Muscle of arm (tissue), 12 donors: ENCODE results near the gene OXSR1. TPM values are rescaled to one million over a fixed set of nuclear protein-coding genes. Genes with fewer than 3 reads are reported as not detected.
"Not testable (repeated sequence)": the region's sequence is repeated elsewhere in the genome, so short reads cannot be mapped to it uniquely, and the experiment has no call there.

Experiments
- DNase-seq: peaks from one replicate; pipeline ENCODE4 v3.0.0-alpha.2; 2013
- polyA plus RNA-seq, 12 donors: library from polyadenylated mRNA; unstranded; fragments of 120-200 nt; gene quantifications; one replicate each; pipeline ENCODE4 v1.2.1, GENCODE V29; 2013; ENCODE audit not compliant: insufficient read length in 12 of 12

OXSR1 gene
- polyA plus RNA-seq, 12 donors, result 27.4 to 39.5 (median 37.7) TPM; not detected in 1

- DNase-seq, result no peak
These were observed 39.8 kb upstream of the OXSR1 start for GRCh38 chr3:38125305-38126120.

DNA sequence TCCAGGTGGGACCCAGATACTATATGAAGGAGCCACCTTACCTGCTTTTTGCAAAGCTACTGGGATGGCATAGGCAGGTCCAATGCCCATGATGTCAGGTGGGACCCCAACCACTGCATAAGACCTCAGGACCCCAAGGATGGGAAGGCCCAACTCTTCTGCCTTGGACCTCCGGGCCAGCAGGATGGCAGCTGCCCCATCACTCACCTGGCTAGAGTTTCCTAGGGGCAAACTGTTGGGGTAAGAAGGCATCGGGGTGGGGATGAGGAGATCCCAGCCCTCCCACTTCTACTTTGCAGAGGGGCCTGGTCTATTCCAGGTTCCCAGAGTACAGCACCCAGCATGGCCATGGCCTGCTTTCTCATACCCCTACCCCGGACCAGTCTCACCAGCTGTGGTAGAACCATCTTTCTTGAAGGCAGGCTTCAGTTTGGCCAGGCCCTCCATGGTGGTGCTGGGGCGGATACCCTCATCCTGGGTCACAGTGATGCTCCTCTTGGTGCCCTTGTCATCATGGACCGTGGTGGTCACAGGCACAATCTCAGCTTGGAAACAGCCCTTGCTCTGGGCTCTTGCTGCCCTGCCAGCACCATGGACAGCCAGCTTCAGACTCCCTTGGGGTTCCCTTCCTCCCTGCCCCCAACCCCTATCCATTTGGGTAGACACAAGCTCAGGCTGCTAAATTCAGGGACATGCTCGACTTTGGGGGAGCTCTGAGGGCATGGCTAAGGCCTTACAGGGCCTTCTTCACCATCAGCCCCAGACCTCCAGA is 39.0 kb upstream of the OXSR1 start:
- no peak for DNase-seq

GRCh38 chr3:38127611-38128302 is 37.6 kb upstream of the OXSR1 start:
- DNase-seq, result no peak

- DNase-seq, result no peak
These were observed 37.1 kb upstream of the OXSR1 start for GRCh38 chr3:38128303-38128655.

DNA sequence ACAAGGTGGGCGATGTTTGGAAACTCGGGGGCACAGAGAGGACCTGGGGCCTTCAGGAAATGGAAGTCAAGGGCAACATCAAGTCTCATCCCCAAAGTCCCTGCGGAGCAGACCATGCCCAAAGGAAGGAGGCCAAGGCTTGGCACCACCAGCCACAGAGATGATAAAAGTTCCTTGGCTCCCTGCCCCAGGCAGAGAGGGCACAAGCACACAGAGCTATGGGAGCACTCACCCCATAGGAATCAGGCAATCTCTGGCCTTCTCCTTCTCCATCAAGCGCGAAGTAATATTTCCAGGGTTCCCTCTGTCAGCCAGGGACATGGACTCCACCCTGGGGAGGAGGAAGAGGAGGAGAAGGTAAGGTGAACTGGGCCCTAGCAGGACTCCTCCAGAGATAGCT is 36.3 kb upstream of the OXSR1 start:
- DNase-seq, result no peak

GRCh38 chr3:38130631-38131065 is 34.7 kb upstream of the OXSR1 start:
- no peak for DNase-seq

- no peak for DNase-seq
These were observed 33.5 kb upstream of the OXSR1 start for GRCh38 chr3:38131621-38132369.

DNA sequence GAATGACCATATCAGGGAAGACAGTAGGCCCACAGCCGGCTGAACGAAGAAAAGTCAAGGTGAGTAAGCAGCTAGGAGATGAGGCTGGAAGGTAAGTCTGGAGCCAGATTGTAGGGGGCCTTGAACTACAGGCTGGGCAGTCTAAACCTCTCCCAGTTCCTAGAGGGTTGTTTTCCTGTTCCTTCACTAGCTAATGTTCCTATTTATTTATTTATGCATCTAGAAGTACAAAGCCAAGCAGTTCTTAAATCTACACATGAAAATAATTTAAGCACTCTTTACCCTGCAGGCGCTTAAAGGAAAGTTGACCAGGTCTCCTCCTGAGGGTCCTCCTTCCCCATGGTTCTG is 32.2 kb upstream of the OXSR1 start:
- DNase-seq, result no peak

DNA sequence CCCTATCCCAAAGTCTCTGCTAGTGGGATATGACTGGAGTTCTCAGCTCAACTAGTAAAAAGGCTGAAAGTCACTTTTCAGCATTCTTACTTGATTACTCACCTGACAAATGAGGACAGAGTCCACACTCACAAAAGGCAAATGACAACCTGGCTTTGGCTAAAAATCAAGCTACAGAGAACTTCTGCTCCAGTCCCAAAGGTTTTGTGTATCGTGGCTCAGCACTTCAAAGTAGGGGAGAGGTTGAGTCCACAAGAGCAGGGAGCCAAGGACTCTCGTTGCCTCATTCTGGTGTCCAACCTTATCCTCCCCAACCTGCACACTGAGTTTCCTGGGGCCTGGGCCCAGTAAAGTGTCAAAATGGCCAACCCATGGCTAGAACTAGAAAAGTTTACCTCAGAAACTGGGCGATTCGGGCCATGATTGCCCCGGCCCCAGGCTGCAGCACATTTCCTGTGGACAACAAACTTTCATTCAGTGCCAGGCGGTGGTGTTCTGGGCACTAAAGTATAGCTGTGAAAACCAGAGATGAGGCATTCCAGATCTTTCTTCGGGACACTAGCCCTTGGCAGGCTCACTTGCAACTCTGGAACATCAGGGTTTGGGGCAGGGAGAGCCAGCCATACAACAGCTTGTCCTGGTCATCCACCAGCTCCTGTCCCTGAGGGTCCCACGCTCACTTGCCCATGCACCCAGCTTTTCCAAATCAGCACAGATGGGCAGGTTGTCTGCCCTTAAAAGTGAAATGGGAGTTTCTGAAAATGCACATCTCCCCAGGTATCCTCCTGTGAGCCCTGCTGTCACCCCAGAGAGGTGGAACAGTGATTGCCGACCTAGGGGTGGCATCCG is 31.6 kb upstream of the OXSR1 start:
- DNase-seq, result no peak

GRCh38 chr3:38134517-38135143 is 30.7 kb upstream of the OXSR1 start:
- DNase-seq, result not testable (repeated sequence)

DNA sequence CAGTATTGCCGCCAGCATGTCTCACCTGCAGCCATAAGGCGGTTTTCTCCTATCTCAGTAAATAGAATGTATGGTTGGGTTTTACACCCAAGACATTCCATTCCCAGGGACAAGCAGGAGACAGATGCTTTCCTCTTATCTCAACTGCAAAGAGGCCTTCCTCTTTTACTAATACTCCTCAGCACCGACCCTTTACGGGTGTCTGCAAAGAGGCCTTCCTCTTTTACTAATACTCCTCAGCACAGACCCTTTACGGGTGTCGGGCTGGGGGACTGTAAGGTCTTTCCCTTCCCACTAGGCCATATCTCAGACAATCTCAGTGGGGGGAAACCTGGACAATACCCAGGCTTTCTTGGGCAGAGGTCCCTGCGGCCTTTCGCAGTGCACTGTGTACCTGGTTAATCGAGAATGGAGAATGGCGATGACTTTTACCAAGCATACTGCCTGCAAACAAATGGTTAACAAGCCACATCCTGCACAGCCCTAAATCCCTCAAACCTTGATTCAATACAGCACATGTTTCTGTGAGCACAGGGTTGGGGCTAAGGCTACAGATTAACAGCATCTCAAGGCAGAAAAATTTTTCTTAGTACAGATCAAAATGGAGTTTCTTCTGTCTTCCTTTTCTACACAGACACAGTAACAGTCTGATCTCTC is 29.6 kb upstream of the OXSR1 start:
- DNase-seq, result not testable (repeated sequence)

DNA sequence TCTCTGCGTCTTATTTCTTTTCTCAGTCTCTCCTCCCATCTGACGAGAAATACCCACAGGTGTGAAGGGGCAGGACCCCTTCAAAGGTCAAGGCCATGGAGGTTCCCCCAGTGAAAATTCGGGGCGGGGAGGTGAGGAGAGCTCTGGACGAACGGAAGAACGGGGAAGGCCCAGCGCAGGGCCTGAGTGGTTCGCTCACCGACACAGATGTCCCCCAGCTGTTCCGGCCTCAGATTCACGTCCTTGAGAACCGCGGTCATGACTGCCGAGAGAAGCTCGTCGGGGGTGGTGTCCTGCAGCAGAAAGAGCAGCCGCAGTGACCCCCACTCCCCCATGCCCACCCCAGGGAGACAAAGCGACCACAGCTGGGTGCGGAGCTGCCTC is 29.0 kb upstream of the OXSR1 start:
- DNase-seq, result peak; percentile 14

DNA sequence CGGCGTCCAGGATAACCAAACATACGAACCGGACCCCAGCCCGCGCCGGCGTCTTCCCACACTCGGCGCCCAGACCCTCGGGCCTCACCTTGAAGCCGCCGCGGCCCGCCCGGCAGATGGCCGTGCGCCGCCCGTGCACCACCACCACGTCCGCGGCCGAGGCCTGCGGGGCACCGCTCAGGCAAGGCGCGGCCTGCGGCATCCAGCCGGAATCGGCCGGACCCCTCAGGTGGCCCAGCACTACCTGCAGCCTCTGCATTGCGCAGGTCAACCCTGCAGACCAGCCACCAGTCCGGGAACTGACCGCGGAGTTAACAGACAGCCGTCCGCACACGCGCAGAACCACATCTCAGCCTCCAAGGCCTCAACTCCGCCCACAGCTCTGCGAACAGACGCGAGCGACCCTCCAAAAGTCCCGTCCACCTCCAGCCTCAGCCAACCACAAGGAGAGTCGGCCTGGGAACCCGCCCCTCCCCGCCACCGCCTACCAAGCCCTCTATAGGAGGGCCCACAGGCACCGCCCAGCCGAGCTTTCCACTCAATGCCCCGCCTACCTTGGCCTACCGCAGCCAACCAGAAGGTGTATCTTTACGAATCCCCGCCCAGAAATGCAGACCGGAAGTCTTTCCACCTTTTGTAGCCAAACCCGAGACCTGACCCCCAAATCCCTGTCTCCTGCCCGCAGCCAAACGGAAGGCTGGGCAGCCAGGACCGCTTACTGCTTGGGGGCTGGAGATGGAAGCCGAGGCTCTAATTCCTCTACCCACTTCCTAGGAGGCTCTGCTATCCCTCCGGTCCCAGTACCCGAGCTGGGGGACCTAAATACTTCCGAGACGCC is 28.3 kb upstream of the OXSR1 start, which contains the start of gene ACAA1:
ACAA1 (minus strand) TSS at position 351 of the 838 bp plus-strand sequence; CDS start at position 259, 92 bp downstream.
- DNase-seq, result peak; percentile 99

- DNase-seq, result no peak
These were observed 27.6 kb upstream of the OXSR1 start for GRCh38 chr3:38137615-38138348.

DNA sequence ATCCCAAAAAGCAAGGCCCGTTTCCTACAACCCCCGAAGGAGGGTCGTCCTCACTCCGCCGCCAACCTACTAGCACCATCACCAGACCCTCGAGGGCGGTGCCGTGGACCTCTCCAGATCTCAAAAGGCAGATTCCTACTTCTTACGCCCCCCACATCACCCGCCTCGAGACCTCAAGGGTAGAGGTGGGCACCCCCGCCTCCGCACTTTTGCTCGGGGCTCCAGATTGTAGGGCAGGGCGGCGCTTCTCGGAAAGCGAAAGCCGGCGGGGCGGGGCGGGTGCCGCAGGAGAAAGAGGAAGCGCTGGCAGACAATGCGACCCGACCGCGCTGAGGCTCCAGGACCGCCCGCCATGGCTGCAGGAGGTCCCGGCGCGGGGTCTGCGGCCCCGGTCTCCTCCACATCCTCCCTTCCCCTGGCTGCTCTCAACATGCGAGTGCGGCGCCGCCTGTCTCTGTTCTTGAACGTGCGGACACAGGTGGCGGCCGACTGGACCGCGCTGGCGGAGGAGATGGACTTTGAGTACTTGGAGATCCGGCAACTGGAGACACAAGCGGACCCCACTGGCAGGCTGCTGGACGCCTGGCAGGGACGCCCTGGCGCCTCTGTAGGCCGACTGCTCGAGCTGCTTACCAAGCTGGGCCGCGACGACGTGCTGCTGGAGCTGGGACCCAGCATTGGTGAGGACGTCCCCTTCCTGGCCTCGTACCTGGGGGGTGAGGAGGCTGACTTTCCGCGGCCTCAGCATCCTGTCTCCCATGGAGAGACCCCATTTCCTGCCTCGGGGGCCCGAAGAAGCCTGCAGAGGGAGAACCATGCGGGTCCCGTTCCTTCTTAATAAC is 26.8 kb upstream of the OXSR1 start, which contains the start of gene MYD88:
MYD88 (plus strand) TSS at position 313 of the 842 bp plus-strand sequence; CDS start at position 353, 40 bp downstream.
- peak; percentile 69 for DNase-seq

GRCh38 chr3:38139191-38139590 is 26.1 kb upstream of the OXSR1 start:
- no peak for DNase-seq

DNA sequence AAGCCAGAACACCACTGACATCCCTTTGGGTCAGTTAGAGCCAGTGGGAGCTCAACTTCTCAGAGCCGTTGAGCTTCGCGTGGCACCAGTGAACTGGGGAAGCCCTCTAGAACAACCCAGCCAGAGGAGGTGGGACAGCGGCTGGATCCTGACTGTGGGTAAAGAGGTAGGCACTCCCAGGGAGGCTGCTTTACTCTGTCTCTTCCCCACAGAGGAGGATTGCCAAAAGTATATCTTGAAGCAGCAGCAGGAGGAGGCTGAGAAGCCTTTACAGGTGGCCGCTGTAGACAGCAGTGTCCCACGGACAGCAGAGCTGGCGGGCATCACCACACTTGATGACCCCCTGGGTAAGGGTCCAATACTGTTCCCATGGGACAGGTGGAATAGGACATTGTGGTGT is 25.7 kb upstream of the OXSR1 start:
- DNase-seq, result no peak
